Natural killer cell (primary cell): Measurements from ENCODE around the gene RGS7BP. TPM values are rescaled to one million over a fixed set of nuclear protein-coding genes. Genes with fewer than 3 reads are reported as not detected.

Experiments
- ATAC-seq, 3 donors: fragments of 150-1000 bp in 2 of 3; fragments of 200-7000 bp in 1 of 3; cut with Tn5 transposase; 1 replicate in 1 of 3; 2 replicates in 2 of 3; pipeline ENCODE4 v1.10.0; 2021; ENCODE audit warnings: mild to moderate bottlenecking in 2 of 3, moderate library complexity in 2 of 3
- DNase-seq, 2 donors: peaks; one replicate each; pipeline versions ENCODE4 v3.0.0 to v3.0.0-alpha.2; 2013 to 2021; ENCODE audit warnings: mixed read lengths in 1 of 2
- H3K27ac ChIP-seq: one replicate; pipeline ENCODE4 v1.5.1; 2013; ENCODE audit warnings: mild to moderate bottlenecking, low read length
- H3K27me3 ChIP-seq: one replicate; pipeline ENCODE4 v1.6.1; 2013; ENCODE audit warnings: low read length; ENCODE audit not compliant: control insufficient read depth, insufficient read depth
- H3K36me3 ChIP-seq: one replicate; pipeline ENCODE4 v1.6.1; 2013; ENCODE audit warnings: low read length; ENCODE audit not compliant: control insufficient read depth, insufficient read depth
- H3K4me1 ChIP-seq: one replicate; pipeline ENCODE4 v1.6.1; 2013; ENCODE audit warnings: low read length; ENCODE audit not compliant: control insufficient read depth, insufficient read depth
- H3K4me3 ChIP-seq: one replicate; pipeline ENCODE4 v1.5.1; 2013; ENCODE audit warnings: low read length
- H3K9me3 ChIP-seq: one replicate; pipeline ENCODE4 v1.6.1; 2013; ENCODE audit warnings: low read length; ENCODE audit not compliant: control insufficient read depth, insufficient read depth
- H3K27ac Mint-ChIP-seq, 2 donors: one replicate each; pipeline ENCODE4 v1.8.0; 2022; ENCODE audit warnings: mild to moderate bottlenecking in 2 of 2, mixed read lengths in 2 of 2, moderate library complexity in 1 of 2
- H3K27me3 Mint-ChIP-seq, 2 donors: one replicate each; pipeline ENCODE4 v1.8.0; 2022; ENCODE audit warnings: low read depth in 2 of 2, mixed read lengths in 2 of 2
- H3K36me3 Mint-ChIP-seq: one replicate; pipeline ENCODE4 v1.8.0; 2022; ENCODE audit warnings: mixed read lengths
- H3K4me1 Mint-ChIP-seq, 2 donors: one replicate each; pipeline ENCODE4 v1.8.0; 2022; ENCODE audit warnings: mixed read lengths in 2 of 2
- H3K4me3 Mint-ChIP-seq: one replicate; pipeline ENCODE4 v1.8.0; 2022; ENCODE audit warnings: mild to moderate bottlenecking, moderate library complexity, mixed read lengths
- H3K9me3 Mint-ChIP-seq, 2 donors: one replicate each; pipeline ENCODE4 v1.8.0; 2022; ENCODE audit warnings: mixed read lengths in 2 of 2
- WGBS: methylation state at CpG from one replicate; pipeline ENCODE4 v1.1.7; 2013; ENCODE audit warnings: missing lambda C conversion rate; ENCODE audit not compliant: insufficient coverage; 5-methylcytosine and 5-hydroxymethylcytosine counted together
- intact Hi-C: fragments of 100-400 bp; cut with micrococcal nuclease; formaldehyde crosslinking; loops from one replicate; pipeline ENCODE4 v1.14.2; 2022
- total RNA-seq, 4 donors: library from RNA; stranded (reverse); fragments of 120-200 nt in 1 of 4; gene quantifications; one replicate each; pipeline versions ENCODE4 v1.2.3 to v1.2.4, GENCODE V29; 2013 to 2022
- TF ChIP-seq, protein P1 (sequence below): fragments of 200-600 bp; IDR thresholded peaks from one replicate; pipeline ENCODE4 v1.8.0; 2022; ENCODE audit warnings: antibody characterized with exemption

Gene RGS7BP
- total RNA-seq, 3 donors from 2014 or later (not counting 1 experiment from before 2014, with no cell fraction given), result not detected

DNA sequence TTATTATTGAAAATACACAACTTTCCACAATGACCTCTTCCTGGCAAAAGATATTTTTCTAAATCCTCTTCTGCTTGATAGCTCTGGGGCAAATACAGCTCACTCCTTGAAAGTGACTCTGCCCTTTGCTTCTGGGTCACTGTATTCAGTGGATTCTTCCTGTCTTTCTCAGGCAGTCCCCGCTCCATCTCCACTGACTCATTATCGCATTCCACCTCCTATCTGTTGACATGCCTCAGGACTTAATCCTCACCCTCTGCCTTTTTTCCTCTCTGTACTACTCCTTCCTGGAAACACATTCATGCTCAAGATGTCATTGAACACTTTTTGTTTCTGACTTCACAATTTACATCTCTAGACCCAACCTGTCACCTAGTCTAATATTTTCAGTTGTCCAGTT, 8.4 kb upstream of the RGS7BP start:
- H3K27me3 Mint-ChIP-seq, result no peaks in the 10 kb centered on the region
- WGBS, result 56% methylated on average over 2 of the region's 2 CpGs
- H3K27me3 ChIP-seq, result no peaks in the 10 kb centered on the region
- ATAC-seq (no peak), DNase-seq (no peak)
- H3K4me1 ChIP-seq, result no peaks in the 10 kb centered on the region
- H3K4me3 Mint-ChIP-seq, result no peak overlapping the region
- intact Hi-C loops, result no loop called here
- no peaks in the 10 kb centered on the region for H3K36me3 Mint-ChIP-seq
- H3K4me3 ChIP-seq, result no peak overlapping the region
- no peaks in the 10 kb centered on the region for H3K4me1 Mint-ChIP-seq
- H3K36me3 ChIP-seq, result no peaks in the 10 kb centered on the region
- H3K9me3 Mint-ChIP-seq, result peaks cover 9 to 11% of the 10 kb centered on the region in 2 donors
- no peaks in the 10 kb centered on the region for H3K9me3 ChIP-seq
- no peak overlapping the region for H3K27ac Mint-ChIP-seq
- H3K27ac ChIP-seq, result no peak overlapping the region
- TF ChIP-seq, protein P1, sequence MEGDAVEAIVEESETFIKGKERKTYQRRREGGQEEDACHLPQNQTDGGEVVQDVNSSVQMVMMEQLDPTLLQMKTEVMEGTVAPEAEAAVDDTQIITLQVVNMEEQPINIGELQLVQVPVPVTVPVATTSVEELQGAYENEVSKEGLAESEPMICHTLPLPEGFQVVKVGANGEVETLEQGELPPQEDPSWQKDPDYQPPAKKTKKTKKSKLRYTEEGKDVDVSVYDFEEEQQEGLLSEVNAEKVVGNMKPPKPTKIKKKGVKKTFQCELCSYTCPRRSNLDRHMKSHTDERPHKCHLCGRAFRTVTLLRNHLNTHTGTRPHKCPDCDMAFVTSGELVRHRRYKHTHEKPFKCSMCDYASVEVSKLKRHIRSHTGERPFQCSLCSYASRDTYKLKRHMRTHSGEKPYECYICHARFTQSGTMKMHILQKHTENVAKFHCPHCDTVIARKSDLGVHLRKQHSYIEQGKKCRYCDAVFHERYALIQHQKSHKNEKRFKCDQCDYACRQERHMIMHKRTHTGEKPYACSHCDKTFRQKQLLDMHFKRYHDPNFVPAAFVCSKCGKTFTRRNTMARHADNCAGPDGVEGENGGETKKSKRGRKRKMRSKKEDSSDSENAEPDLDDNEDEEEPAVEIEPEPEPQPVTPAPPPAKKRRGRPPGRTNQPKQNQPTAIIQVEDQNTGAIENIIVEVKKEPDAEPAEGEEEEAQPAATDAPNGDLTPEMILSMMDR, result no peak

DNA sequence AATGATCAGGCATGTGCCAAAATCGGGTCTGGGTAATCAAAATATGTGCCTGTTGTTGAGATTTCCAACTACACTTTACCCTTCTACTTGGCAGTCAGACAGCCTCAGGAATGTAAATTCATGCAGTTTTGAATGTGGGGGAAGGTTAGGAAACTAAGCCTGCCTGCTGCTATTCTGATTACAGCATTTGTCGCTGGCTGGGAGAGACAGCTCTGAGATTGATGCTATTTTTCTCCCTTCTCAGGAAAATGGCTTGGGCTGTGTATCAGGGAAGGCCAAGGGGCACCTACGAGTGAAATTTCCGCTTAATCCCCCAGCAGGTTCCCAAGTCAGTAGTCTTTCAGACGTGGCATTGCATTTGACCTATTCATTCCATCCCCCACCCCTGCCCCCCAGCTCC, 3.6 kb upstream of the RGS7BP start:
- no peak overlapping the region for H3K4me3 Mint-ChIP-seq
- intact Hi-C loops, result no loop called here

DNA sequence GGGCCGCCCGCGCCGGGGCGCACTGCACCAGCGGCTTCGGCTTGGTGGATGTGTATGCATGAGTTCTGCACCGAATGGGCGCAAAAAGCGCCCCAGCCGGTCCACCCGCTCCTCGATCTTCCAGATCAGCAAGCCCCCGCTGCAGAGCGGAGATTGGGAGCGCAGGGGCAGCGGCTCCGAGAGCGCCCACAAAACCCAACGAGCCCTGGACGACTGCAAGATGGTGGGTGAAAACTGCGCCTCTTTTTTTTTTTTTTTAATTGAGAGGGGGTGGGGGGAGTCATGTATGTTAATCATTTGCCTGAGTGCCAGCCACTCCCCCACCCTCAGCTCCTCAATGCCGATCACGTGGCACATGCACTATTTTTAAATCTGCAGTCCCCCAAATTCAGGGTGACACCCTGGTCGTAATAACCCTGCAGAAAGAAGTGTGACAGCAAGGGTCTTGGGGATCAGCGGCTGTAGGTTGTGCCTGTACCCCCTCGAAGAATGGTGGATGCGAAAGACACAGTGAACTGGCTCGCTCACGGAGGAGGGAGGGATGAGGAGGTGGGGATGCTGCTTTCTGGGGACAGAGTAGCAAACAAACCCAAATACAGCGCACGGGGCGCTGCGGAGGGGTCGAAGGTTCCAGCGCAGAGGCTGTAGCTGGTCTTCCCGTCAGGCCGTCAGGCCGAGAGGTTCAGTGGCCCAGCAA, 900 bp downstream of the RGS7BP start:
- H3K36me3 ChIP-seq, result no peaks in the 10 kb centered on the region
- Mint-ChIP-seq H3K36me3 (peaks cover 5% of the 10 kb centered on the region), H3K27ac (no peak overlapping the region), H3K4me1 (no peaks in the 10 kb centered on the region), H3K4me3 (no peak overlapping the region), H3K27me3 (peaks cover 18 to 28% of the 10 kb centered on the region in 2 donors), H3K9me3 (peaks cover 4% of the 10 kb centered on the region in 2 donors)
- H3K4me3 ChIP-seq, result no peak overlapping the region
- H3K9me3 ChIP-seq, result no peaks in the 10 kb centered on the region
- no peak for ATAC-seq
- WGBS, result 4% methylated on average over 39 of the region's 39 CpGs
- DNase-seq, result no peak
- H3K27ac ChIP-seq, result no peak overlapping the region
- H3K4me1 ChIP-seq, result no peaks in the 10 kb centered on the region
- TF ChIP-seq, protein P1, result no peak
- intact Hi-C loops, result no loop called here
- peaks cover 7% of the 10 kb centered on the region for H3K27me3 ChIP-seq

More for the DNA sequence above, 3.6 kb upstream of the RGS7BP start:
- no peak for ATAC-seq
- Histone ChIP-seq H3K4me1 (no peaks in the 10 kb centered on the region), H3K27ac (no peak overlapping the region), H3K9me3 (no peaks in the 10 kb centered on the region), H3K4me3 (no peak overlapping the region), H3K36me3 (no peaks in the 10 kb centered on the region), H3K27me3 (peaks cover 7% of the 10 kb centered on the region)
- H3K27ac Mint-ChIP-seq, result no peak overlapping the region
- no peak for DNase-seq
- no peaks in the 10 kb centered on the region for H3K4me1 Mint-ChIP-seq
- H3K9me3 Mint-ChIP-seq, result peaks cover 9 to 12% of the 10 kb centered on the region in 2 donors
- H3K36me3 Mint-ChIP-seq, result peaks cover 5% of the 10 kb centered on the region
- TF ChIP-seq, protein P1, result no peak
- H3K27me3 Mint-ChIP-seq, result peaks cover 18 to 21% of the 10 kb centered on the region in 2 donors
- 40% methylated on average over 5 of the region's 5 CpGs for WGBS

DNA sequence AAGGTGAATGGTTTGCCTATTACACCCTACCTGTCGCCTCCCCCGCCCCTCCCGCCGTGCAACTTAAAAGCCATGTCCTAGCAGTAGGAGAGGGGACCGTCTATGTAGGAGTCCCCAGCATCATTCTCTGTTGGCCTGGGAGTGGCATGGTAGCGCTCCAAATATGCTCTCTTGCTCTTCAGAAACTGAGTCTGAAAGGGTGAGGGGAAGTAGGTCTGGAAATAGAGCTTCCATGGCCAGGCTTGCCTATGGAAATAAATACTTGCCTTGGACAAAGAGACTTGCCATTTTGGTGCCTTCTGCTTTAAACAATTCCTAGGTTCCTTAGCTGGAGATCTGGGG, 1.4 kb downstream of the RGS7BP start:
- no peak overlapping the region for H3K27ac ChIP-seq
- Mint-ChIP-seq H3K4me3 (no peak overlapping the region), H3K27me3 (peaks cover 18 to 28% of the 10 kb centered on the region in 2 donors), H3K27ac (no peak overlapping the region), H3K9me3 (peaks cover 2 to 4% of the 10 kb centered on the region in 2 donors), H3K36me3 (peaks cover 5% of the 10 kb centered on the region), H3K4me1 (no peaks in the 10 kb centered on the region)
- no peaks in the 10 kb centered on the region for H3K4me1 ChIP-seq
- WGBS, result 21% methylated on average over 6 of the region's 6 CpGs
- no peak for DNase-seq
- no peaks in the 10 kb centered on the region for H3K9me3 ChIP-seq
- no peak overlapping the region for H3K4me3 ChIP-seq
- peaks cover 7% of the 10 kb centered on the region for H3K27me3 ChIP-seq
- no peak for ATAC-seq
- no peaks in the 10 kb centered on the region for H3K36me3 ChIP-seq
- TF ChIP-seq, protein P1, result no peak
- intact Hi-C loops, result no loop called here
